CD4-positive, CD25-positive, alpha-beta regulatory T cell (primary cell): ENCODE data around the gene KCND3. TPM values are rescaled to one million over a fixed set of nuclear protein-coding genes. Genes with fewer than 3 reads are reported as not detected.

Source experiments
- ATAC-seq, 2 donors: fragments of 150-1000 bp; cut with Tn5 transposase; one replicate each; pipeline ENCODE4 v1.10.0; 2021; ENCODE audit warnings: low read depth in 2 of 2, moderate number of reproducible peaks in 2 of 2, moderate library complexity in 1 of 2
- DNase-seq, 3 donors: peaks; one replicate each; pipeline versions ENCODE4 v3.0.0 to v3.0.0-alpha.2; 2012 to 2022; ENCODE audit warnings: mixed read lengths in 1 of 3
- H3K27ac ChIP-seq: one replicate; pipeline ENCODE4 v1.7.0; 2013; ENCODE audit warnings: mild to moderate bottlenecking, low read length; ENCODE audit not compliant: insufficient read depth, poor library complexity, severe bottlenecking
- H3K27me3 ChIP-seq: one replicate; pipeline ENCODE4 v1.7.0; 2013; ENCODE audit warnings: low read length; ENCODE audit not compliant: control insufficient read depth, insufficient read depth
- H3K36me3 ChIP-seq: one replicate; pipeline ENCODE4 v1.7.0; 2013; ENCODE audit warnings: mild to moderate bottlenecking, low read length, moderate library complexity; ENCODE audit not compliant: control insufficient read depth, insufficient read depth
- H3K4me1 ChIP-seq: 2 replicates; pipeline ENCODE4 v1.7.0; 2013; ENCODE audit warnings: mild to moderate bottlenecking, low read length; ENCODE audit not compliant: insufficient read depth, control insufficient read depth, poor library complexity, severe bottlenecking
- H3K4me3 ChIP-seq: one replicate; pipeline ENCODE4 v1.7.0; 2013; ENCODE audit warnings: low read depth, mild to moderate bottlenecking, low read length, moderate library complexity
- H3K9me3 ChIP-seq, 2 experiments: 1 replicate in 1 of 2; 2 replicates in 1 of 2; pipeline ENCODE4 v1.7.0; 2013; ENCODE audit warnings: low read length in 2 of 2, mild to moderate bottlenecking in 1 of 2, moderate library complexity in 1 of 2; ENCODE audit not compliant: control insufficient read depth in 2 of 2
- H3K27ac Mint-ChIP-seq, 3 donors: one replicate each; pipeline ENCODE4 v1.8.0; 2020 to 2022; ENCODE audit warnings: mild to moderate bottlenecking in 3 of 3, mixed read lengths in 3 of 3, moderate library complexity in 2 of 3
- H3K27me3 Mint-ChIP-seq: one replicate; pipeline ENCODE4 v1.8.0; 2022; ENCODE audit warnings: mild to moderate bottlenecking, mixed read lengths
- H3K36me3 Mint-ChIP-seq: one replicate; pipeline ENCODE4 v1.8.0; 2020; ENCODE audit warnings: mixed read lengths
- H3K4me1 Mint-ChIP-seq, 4 donors: one replicate each; pipeline ENCODE4 v1.8.0; 2020 to 2022; ENCODE audit warnings: mixed read lengths in 4 of 4, mild to moderate bottlenecking in 1 of 4
- H3K4me3 Mint-ChIP-seq, 4 donors: one replicate each; pipeline ENCODE4 v1.8.0; 2020 to 2022; ENCODE audit warnings: mild to moderate bottlenecking in 4 of 4, mixed read lengths in 4 of 4, moderate library complexity in 3 of 4
- H3K9me3 Mint-ChIP-seq, 7 donors: one replicate each; pipeline ENCODE4 v1.8.0; 2020 to 2022; ENCODE audit warnings: mixed read lengths in 7 of 7, mild to moderate bottlenecking in 3 of 7, moderate library complexity in 2 of 7
- polyA plus RNA-seq, 4 donors: library from polyadenylated mRNA; unstranded; fragments of 300-500 nt; fragmentation: Illumina TruSeq; gene quantifications; one replicate each; pipeline ENCODE4 v1.2.3, GENCODE V29; 2021
- total RNA-seq: library from RNA; stranded (reverse); gene quantifications from one replicate; pipeline ENCODE4 v1.2.3, GENCODE V29; 2022

KCND3 gene
- total RNA-seq: 0.07 TPM
- polyA plus RNA-seq: under 1 TPM in 2 of 4 donors, not detected in 2; 0.02 to 0.10 TPM

DNA sequence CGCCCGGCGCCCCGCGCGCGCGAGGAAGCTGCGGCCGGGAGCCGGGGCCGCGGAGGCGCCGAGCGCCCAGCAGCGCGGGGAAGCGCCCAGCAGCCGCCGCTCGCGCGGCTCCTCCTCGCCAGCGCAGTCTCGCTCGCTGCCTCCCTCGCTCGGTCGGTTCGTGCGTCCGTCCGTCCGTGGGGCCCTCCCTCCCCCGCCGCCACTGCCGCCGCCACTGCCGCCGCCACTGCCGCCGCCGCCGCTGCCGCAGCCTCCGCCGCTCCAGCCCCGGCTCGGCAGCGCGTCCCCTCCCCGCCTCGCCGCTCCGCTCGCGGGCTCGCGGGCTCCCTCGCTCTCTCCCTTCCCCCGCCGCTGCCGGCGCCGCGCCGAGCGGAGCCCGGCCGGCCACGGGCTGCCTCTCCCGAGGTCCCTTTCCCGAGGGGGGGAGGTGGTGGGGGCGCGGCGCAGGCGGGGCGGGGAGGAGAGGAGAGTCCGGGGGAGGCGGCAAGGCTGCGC, at the start of gene KCND3:
Gene KCND3, minus strand, starts transcription at position 138 of the 495 bp plus-strand sequence.
- Histone ChIP-seq H3K4me1 (peaks cover 4% of the 10 kb centered on the region), H3K9me3 (no peaks in the 10 kb centered on the region), H3K4me3 (no peak within 1 kb of the TSS), H3K27ac (no peak within 1 kb of the TSS), H3K36me3 (no peaks in the 10 kb centered on the region), H3K27me3 (peaks cover 34% of the 10 kb centered on the region)
- DNase-seq (peak in 1 of 3 donors; percentile 12), ATAC-seq (no peak)
- Mint-ChIP-seq H3K9me3 (peaks cover 0 to 2% (median 0%) of the 10 kb centered on the region in 7 donors), H3K4me3 (peak within 1 kb of the TSS in 3 of 4 donors; percentile 50 to 69 (median 61)), H3K36me3 (no peaks in the 10 kb centered on the region), H3K27ac (peak within 1 kb of the TSS in 1 of 3 donors; percentile 43), H3K4me1 (peaks cover 0 to 24% (median 4%) of the 10 kb centered on the region in 4 donors), H3K27me3 (peaks cover 60% of the 10 kb centered on the region)

DNA sequence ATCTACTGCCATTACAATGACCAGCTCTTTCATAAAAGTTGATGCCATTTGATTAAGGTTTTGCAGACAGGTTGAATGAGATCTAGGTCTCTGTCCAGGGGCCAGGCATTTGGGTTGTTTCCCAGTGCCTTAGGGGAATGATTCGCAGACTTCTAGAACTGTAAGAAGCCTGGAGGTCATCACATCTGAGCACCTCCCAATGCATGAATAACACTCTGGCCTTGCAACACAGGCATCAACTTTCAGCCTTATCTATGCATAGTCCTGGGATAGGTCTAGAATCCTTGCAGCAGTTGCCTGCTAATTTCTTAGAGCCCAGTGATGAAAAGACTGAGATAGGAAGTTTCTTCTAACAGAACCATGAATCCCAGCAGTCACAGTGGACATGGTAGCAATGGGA, 44.8 kb upstream of the KCND3 start:
- H3K4me1 ChIP-seq: no peaks in the 10 kb centered on the region
- H3K9me3 ChIP-seq: no peaks in the 10 kb centered on the region
- DNase-seq (no peak), ATAC-seq (no peak)
- no peaks in the 10 kb centered on the region for H3K36me3 Mint-ChIP-seq
- no peak overlapping the region for H3K4me3 ChIP-seq
- peaks cover 0 to 2% (median 0%) of the 10 kb centered on the region in 7 donors for H3K9me3 Mint-ChIP-seq
- H3K4me3 Mint-ChIP-seq: no peak overlapping the region
- no peaks in the 10 kb centered on the region for H3K27me3 ChIP-seq
- H3K27ac Mint-ChIP-seq: no peak overlapping the region
- no peak overlapping the region for H3K27ac ChIP-seq
- no peaks in the 10 kb centered on the region for H3K4me1 Mint-ChIP-seq
- no peaks in the 10 kb centered on the region for H3K36me3 ChIP-seq
- H3K27me3 Mint-ChIP-seq: peaks cover 7% of the 10 kb centered on the region

DNA sequence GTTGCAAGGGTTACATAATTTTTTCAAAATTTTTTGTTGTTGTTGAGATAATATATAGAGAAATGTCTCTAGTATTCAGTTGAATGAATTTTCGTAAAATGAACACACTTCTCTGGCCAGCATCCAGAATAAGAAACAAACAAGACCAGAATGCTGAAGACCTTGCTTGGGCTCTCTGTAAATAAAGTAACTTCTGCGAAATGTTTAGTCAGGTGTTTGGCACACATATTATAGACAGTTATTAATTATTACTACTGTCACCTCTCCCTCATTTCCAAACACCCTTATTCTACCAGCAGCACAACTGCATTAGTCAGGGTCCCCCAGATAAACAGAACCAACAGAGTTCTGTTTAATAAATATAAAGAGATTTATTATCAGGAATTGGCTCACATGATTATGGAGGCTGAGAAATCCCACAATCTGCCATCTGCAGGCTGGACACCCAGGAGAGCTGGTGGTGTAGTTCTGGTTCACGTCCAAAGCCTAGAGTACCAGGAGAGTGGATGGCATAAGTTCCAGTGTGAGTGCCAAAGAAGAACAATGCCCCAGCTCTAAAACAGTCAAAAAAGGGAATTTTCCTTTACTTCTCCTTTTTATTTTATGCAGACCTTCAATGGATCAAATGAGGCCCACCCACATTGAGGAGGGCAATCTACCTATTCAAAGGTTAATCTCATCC, 44.1 kb upstream of the KCND3 start:
- Histone ChIP-seq H3K9me3 (no peaks in the 10 kb centered on the region), H3K27ac (no peak overlapping the region), H3K36me3 (no peaks in the 10 kb centered on the region), H3K27me3 (no peaks in the 10 kb centered on the region), H3K4me1 (no peaks in the 10 kb centered on the region), H3K4me3 (no peak overlapping the region)
- no peak for DNase-seq
- peaks cover 0 to 2% (median 0%) of the 10 kb centered on the region in 7 donors for H3K9me3 Mint-ChIP-seq
- no peaks in the 10 kb centered on the region for H3K4me1 Mint-ChIP-seq
- ATAC-seq: no peak
- H3K4me3 Mint-ChIP-seq: no peak overlapping the region
- no peak overlapping the region for H3K27ac Mint-ChIP-seq
- no peaks in the 10 kb centered on the region for H3K36me3 Mint-ChIP-seq
- H3K27me3 Mint-ChIP-seq: peaks cover 7% of the 10 kb centered on the region

DNA sequence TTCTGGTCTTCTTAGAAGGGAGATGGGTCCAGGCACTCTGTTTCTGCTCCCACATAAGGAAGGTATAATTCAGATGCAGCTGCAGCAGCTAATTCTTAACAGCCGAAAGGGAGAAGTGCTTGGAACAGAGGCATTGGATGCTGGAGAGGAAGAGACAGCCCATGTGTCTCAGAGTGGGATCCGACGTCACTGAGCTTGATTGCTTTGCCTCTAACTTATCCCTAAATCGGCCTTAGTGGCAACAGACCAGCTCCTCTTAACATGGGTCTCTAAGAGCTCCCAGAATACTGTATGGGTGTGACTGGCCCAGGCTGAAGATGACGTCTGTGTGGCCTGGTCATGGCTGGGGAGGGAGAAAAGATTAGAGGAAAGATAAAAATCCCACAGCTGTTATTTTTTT, 40.7 kb upstream of the KCND3 start:
- H3K27me3 Mint-ChIP-seq: peaks cover 8% of the 10 kb centered on the region
- H3K27ac ChIP-seq: no peak overlapping the region
- H3K4me3 Mint-ChIP-seq: no peak overlapping the region
- DNase-seq (no peak), ATAC-seq (no peak)
- H3K27me3 ChIP-seq: peaks cover 2% of the 10 kb centered on the region
- H3K4me3 ChIP-seq: no peak overlapping the region
- H3K36me3 Mint-ChIP-seq: no peaks in the 10 kb centered on the region
- no peaks in the 10 kb centered on the region for H3K4me1 ChIP-seq
- H3K36me3 ChIP-seq: no peaks in the 10 kb centered on the region
- peaks cover 0 to 2% (median 0%) of the 10 kb centered on the region in 7 donors for H3K9me3 Mint-ChIP-seq
- H3K9me3 ChIP-seq: no peaks in the 10 kb centered on the region
- H3K4me1 Mint-ChIP-seq: no peaks in the 10 kb centered on the region
- H3K27ac Mint-ChIP-seq: no peak overlapping the region

DNA sequence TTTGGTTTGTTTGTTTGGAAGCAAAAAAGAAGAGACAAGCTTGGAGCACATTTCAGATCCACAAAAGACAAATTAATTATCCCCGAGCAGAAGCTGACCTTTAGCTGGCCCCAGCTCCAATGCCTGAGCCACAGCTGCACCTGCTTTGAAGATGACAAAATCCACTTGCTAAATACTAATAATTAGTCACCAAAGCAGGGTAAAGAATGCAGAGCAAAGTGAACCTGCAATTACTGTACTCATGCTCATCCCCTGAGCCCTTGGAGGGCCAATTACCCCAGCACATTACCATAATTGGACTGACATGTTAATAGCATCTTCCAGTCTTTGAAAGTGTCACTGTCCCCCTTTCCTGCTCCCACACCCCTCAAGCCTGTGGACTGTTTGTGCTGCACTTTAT, 38.2 kb upstream of the KCND3 start:
- H3K27me3 ChIP-seq: peaks cover 2% of the 10 kb centered on the region
- Mint-ChIP-seq H3K36me3 (no peaks in the 10 kb centered on the region), H3K27ac (no peak overlapping the region), H3K27me3 (peaks cover 8% of the 10 kb centered on the region), H3K4me1 (no peaks in the 10 kb centered on the region), H3K4me3 (no peak overlapping the region), H3K9me3 (peaks cover 0 to 2% (median 0%) of the 10 kb centered on the region in 7 donors)
- no peaks in the 10 kb centered on the region for H3K4me1 ChIP-seq
- no peak overlapping the region for H3K4me3 ChIP-seq
- H3K27ac ChIP-seq: no peak overlapping the region
- H3K9me3 ChIP-seq: no peaks in the 10 kb centered on the region
- no peak for ATAC-seq
- no peaks in the 10 kb centered on the region for H3K36me3 ChIP-seq
- DNase-seq: no peak

DNA sequence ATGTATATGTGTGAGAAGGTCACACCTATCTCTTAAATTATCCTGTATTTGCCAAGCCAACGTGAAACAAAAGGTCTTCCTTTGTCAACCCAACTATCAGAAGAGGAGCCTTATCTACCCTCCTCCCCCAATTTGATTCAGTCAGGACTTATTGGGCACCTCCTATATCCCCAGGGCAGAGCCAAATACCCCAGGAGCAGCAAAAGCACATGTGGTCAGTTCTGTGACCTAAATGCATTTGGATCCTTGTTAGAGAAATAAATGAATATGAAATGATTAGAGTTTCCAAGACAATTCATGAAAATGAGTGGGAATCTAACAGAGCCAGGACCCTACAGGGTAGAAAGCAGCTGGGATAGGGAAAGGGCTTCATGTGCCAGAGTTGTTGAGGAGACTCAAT, 37.0 kb upstream of the KCND3 start:
- Histone ChIP-seq H3K27me3 (peaks cover 2% of the 10 kb centered on the region), H3K36me3 (no peaks in the 10 kb centered on the region), H3K27ac (no peak overlapping the region), H3K9me3 (no peaks in the 10 kb centered on the region), H3K4me3 (no peak overlapping the region), H3K4me1 (no peaks in the 10 kb centered on the region)
- no peak for DNase-seq
- Mint-ChIP-seq H3K36me3 (no peaks in the 10 kb centered on the region), H3K9me3 (peaks cover 0 to 2% (median 0%) of the 10 kb centered on the region in 7 donors), H3K27me3 (peaks cover 8% of the 10 kb centered on the region), H3K4me1 (no peaks in the 10 kb centered on the region), H3K4me3 (no peak overlapping the region), H3K27ac (no peak overlapping the region)
- ATAC-seq: no peak

DNA sequence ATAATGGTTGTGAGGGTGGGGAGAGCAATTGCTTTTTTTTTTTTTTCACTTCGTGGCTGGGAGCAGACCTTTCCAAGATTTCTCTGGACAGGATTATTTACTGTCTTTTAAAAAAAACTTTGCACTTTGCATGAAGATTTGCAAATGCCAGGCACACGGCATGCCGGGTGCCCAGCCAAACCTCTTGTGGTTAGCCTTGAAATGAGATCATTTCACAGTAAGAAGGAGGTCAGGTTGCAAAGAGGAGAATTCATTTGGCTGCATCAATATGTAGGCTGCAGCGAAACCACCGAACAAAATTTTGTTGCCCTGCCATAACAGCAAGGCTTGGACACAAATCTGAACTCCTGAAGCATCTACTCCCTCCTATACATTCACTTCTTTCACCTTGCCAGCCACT, 36.5 kb upstream of the KCND3 start:
- Mint-ChIP-seq H3K36me3 (no peaks in the 10 kb centered on the region), H3K4me1 (no peaks in the 10 kb centered on the region), H3K27ac (no peak overlapping the region), H3K9me3 (peaks cover 0 to 2% (median 0%) of the 10 kb centered on the region in 7 donors), H3K27me3 (peaks cover 8% of the 10 kb centered on the region), H3K4me3 (no peak overlapping the region)
- Histone ChIP-seq H3K9me3 (no peaks in the 10 kb centered on the region), H3K27ac (no peak overlapping the region), H3K4me3 (no peak overlapping the region), H3K36me3 (no peaks in the 10 kb centered on the region), H3K4me1 (no peaks in the 10 kb centered on the region), H3K27me3 (peaks cover 2% of the 10 kb centered on the region)
- no peak for ATAC-seq
- DNase-seq: no peak

DNA sequence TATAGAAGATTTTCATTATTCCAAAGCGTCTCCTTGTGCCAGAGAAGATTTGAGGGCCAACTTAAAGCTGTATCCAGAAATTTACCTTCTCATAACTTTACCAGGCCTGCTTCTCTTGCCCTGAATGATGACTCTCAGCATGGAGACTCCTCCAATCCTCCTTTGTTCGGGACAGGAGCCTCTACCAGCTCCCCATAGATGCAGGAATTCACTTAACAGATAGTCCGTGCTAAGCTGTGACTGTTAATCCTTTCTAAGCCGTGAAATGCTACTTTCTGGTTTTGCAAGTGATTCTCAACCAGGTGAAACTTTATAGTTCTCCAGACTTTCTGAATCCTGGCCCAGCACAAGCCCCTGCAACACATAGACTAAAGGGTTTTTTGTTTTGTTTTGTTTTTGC, 31.8 kb upstream of the KCND3 start:
- H3K36me3 Mint-ChIP-seq: no peaks in the 10 kb centered on the region
- no peak for ATAC-seq
- no peak overlapping the region for H3K27ac ChIP-seq
- no peak overlapping the region for H3K27ac Mint-ChIP-seq
- H3K36me3 ChIP-seq: no peaks in the 10 kb centered on the region
- H3K9me3 Mint-ChIP-seq: no peaks in the 10 kb centered on the region
- H3K4me1 Mint-ChIP-seq: no peaks in the 10 kb centered on the region
- H3K4me3 Mint-ChIP-seq: no peak overlapping the region
- H3K4me3 ChIP-seq: no peak overlapping the region
- H3K27me3 Mint-ChIP-seq: peaks cover 5% of the 10 kb centered on the region
- H3K9me3 ChIP-seq: no peaks in the 10 kb centered on the region
- DNase-seq: no peak
- peaks cover 5% of the 10 kb centered on the region for H3K27me3 ChIP-seq
- no peaks in the 10 kb centered on the region for H3K4me1 ChIP-seq
